IMR-90 (cell line): ENCODE measurements around the gene GNB2. TPM values are rescaled to one million over a fixed set of nuclear protein-coding genes. Genes with fewer than 3 reads are reported as not detected.
A peak's percentile ranks its signal among the peaks of the same experiment; 100 is the strongest.

Experiments used
- ATAC-seq: fragments of 200-7000 bp; cut with Tn5 transposase; 2 replicates; pipeline ENCODE4 v1.9.1; 2020; ENCODE audit warnings: low read depth, mild to moderate bottlenecking, moderate library complexity
- BruUV-seq: library from RNA; stranded (reverse); fragments of 400-500 nt; replicated peaks from 2 replicates; lab custom pipeline; 2021; lab: Mats Ljungman, UMichigan
- CTCF ChIA-PET: fragments of 300-600 bp; formaldehyde crosslinking; extraction: SDS; loops from one replicate; lab custom pipeline; 2021; ENCODE audit warnings: antibody characterized with exemption; lab: Yijun Ruan, JAX
- POLR2A ChIA-PET: fragments of 300-600 bp; sonication (Branson Sonifier 250); formaldehyde crosslinking; loops from one replicate; lab custom pipeline; 2022; ENCODE audit warnings: antibody characterized with exemption; ENCODE audit not compliant: unreplicated experiment; lab: Charles Lee
- DNase-seq: peaks from one replicate; pipeline ENCODE4 v3.0.0; 2013
- H2AFZ ChIP-seq: replicated peaks from 2 replicates; pipeline ENCODE3; 2013; ENCODE audit warnings: low read length, mild to moderate bottlenecking; ENCODE audit not compliant: poor library complexity
- H2AK5ac ChIP-seq: 2 replicates; pipeline ENCODE4 v1.6.1; 2013; ENCODE audit warnings: low read depth, low read length, inconsistent platforms
- H2AK9ac ChIP-seq: replicated peaks from 2 replicates; pipeline ENCODE3; 2013; ENCODE audit warnings: mild to moderate bottlenecking, low read depth, low read length, moderate library complexity; ENCODE audit not compliant: poor library complexity
- H2BK120ac ChIP-seq: 2 replicates; pipeline ENCODE4 v1.6.1; 2013; ENCODE audit warnings: low read depth, low read length, inconsistent platforms
- H2BK15ac ChIP-seq: 3 replicates; pipeline ENCODE4 v1.6.1; 2013; ENCODE audit warnings: low read depth, low read length, inconsistent platforms
- H2BK20ac ChIP-seq: 2 replicates; pipeline ENCODE4 v1.6.1; 2013; ENCODE audit warnings: low read depth, mild to moderate bottlenecking, inconsistent platforms, low read length, moderate library complexity
- H2BK5ac ChIP-seq: 2 replicates; pipeline ENCODE4 v1.6.1; 2013; ENCODE audit warnings: mild to moderate bottlenecking, low read depth, low read length, inconsistent platforms; ENCODE audit not compliant: poor library complexity, severe bottlenecking
- H3K14ac ChIP-seq: replicated peaks from 2 replicates; pipeline ENCODE4 v1.6.1; 2013; ENCODE audit warnings: low read depth, low read length, inconsistent platforms
- H3K18ac ChIP-seq: 2 replicates; pipeline ENCODE4 v1.6.1; 2013; ENCODE audit warnings: low read depth, low read length, control low read depth
- H3K23ac ChIP-seq: 2 replicates; pipeline ENCODE4 v1.6.1; 2013; ENCODE audit warnings: low read depth, low read length, inconsistent platforms
- H3K27ac ChIP-seq: 2 replicates; pipeline ENCODE4 v1.5.1; 2013; ENCODE audit warnings: mild to moderate bottlenecking, control low read depth, low read length; ENCODE audit not compliant: insufficient read depth
- H3K27me3 ChIP-seq: 2 replicates; pipeline ENCODE4 v1.6.1; 2013; ENCODE audit warnings: low read length; ENCODE audit not compliant: control insufficient read depth, insufficient read depth
- H3K36me3 ChIP-seq: 2 replicates; pipeline ENCODE4 v1.6.1; 2013; ENCODE audit warnings: low read length, mixed read lengths; ENCODE audit not compliant: control insufficient read depth, insufficient read depth
- H3K4ac ChIP-seq: 2 replicates; pipeline ENCODE4 v1.6.1; 2013; ENCODE audit warnings: low read depth, low read length, inconsistent platforms
- H3K4me1 ChIP-seq: 2 replicates; pipeline ENCODE4 v1.6.1; 2013; ENCODE audit warnings: low read length, mixed read lengths; ENCODE audit not compliant: control insufficient read depth, insufficient read depth
- H3K4me2 ChIP-seq: 2 replicates; pipeline ENCODE4 v1.6.1; 2013; ENCODE audit warnings: low read depth, mild to moderate bottlenecking, control low read depth, low read length, moderate library complexity
- H3K4me3 ChIP-seq: 2 replicates; pipeline ENCODE4 v1.5.1; 2013; ENCODE audit warnings: low read depth, mild to moderate bottlenecking, control low read depth, low read length, moderate library complexity; ENCODE audit not compliant: insufficient read depth
- H3K56ac ChIP-seq: 2 replicates; pipeline ENCODE4 v1.6.1; 2013; ENCODE audit warnings: low read length, inconsistent platforms; ENCODE audit not compliant: insufficient read depth; ENCODE audit errors: extremely low read depth
- H3K79me1 ChIP-seq, 2 experiments: 2 replicates each; pipeline ENCODE4 v1.6.1; 2013; ENCODE audit warnings: low read length in 2 of 2, inconsistent platforms in 1 of 2, low read depth in 1 of 2
- H3K9ac ChIP-seq: 2 replicates; pipeline ENCODE4 v1.6.1; 2013; ENCODE audit warnings: low read depth, low read length, control low read depth
- H3K9me1 ChIP-seq: 2 replicates; pipeline ENCODE4 v1.6.1; 2013; ENCODE audit warnings: low read length, inconsistent platforms; ENCODE audit not compliant: insufficient read depth
- H3K9me3 ChIP-seq: 2 replicates; pipeline ENCODE4 v1.6.1; 2013; ENCODE audit warnings: low read length; ENCODE audit not compliant: control insufficient read depth, insufficient read depth
- H4K20me1 ChIP-seq: 2 replicates; pipeline ENCODE4 v1.6.1; 2013; ENCODE audit warnings: low read length, inconsistent platforms; ENCODE audit not compliant: insufficient read depth
- H4K5ac ChIP-seq: 2 replicates; pipeline ENCODE4 v1.6.1; 2013; ENCODE audit warnings: mild to moderate bottlenecking, low read depth, low read length, control low read depth
- H4K8ac ChIP-seq, 2 experiments: 2 replicates each; pipeline ENCODE4 v1.6.1; 2013; ENCODE audit warnings: low read depth in 2 of 2, low read length in 2 of 2, control low read depth in 1 of 2, inconsistent platforms in 1 of 2
- H4K91ac ChIP-seq: 2 replicates; pipeline ENCODE4 v1.6.1; 2013; ENCODE audit warnings: low read depth, low read length, inconsistent platforms; ENCODE audit not compliant: insufficient read depth
- POLR2A ChIP-seq: IDR thresholded peaks from 2 replicates; pipeline ENCODE4 v1.6.1; 2012; ENCODE audit warnings: mild to moderate bottlenecking, low read depth, low read length
- WGBS, 2 experiments: methylation state at CpG; one replicate each; pipeline versions ENCODE4 v1.1.5 to v1.1.7; 2013; ENCODE audit warnings: missing lambda C conversion rate in 2 of 2; ENCODE audit not compliant: insufficient read length in 1 of 2; ENCODE audit errors: extremely low coverage in 2 of 2; 5-methylcytosine and 5-hydroxymethylcytosine counted together
- dilution Hi-C: fragments of 300-500 bp; cut with HindIII; formaldehyde crosslinking; loops from one replicate; pipeline ENCODE4 v1.14.3; 2018; ENCODE audit warnings: low sequenced_read_pairs; ENCODE audit not compliant: unreplicated experiment
- in situ Hi-C: fragments of 300-500 bp; cut with MboI; formaldehyde crosslinking; loops from 3 replicates; pipeline ENCODE4 v1.14.3; 2019; ENCODE audit warnings: low sequenced_read_pairs, inconsistent platforms, mixed read lengths
- intact Hi-C: fragments of 100-400 bp; cut with micrococcal nuclease; formaldehyde crosslinking; loops from 2 replicates; pipeline ENCODE4 v1.10.0; 2022
- polyA plus RNA-seq, 3 experiments: library from polyadenylated mRNA; depleted of rRNA; stranded (reverse); fragments of >200 nt; gene quantifications; 2 replicates each; pipeline ENCODE4 v1.2.3, GENCODE V29; 2012; ENCODE audit warnings: low replicate concordance in 1 of 3
- total RNA-seq: library from RNA; depleted of rRNA; stranded (reverse); fragments of >200 nt; gene quantifications from 2 replicates; pipeline ENCODE4 v1.2.3, GENCODE V29; 2012

Gene GNB2
- total and polyA plus RNA-seq, 2 of the 4 experiments (the other 2 are of a cell fraction), result 62.0 to 279 TPM

- Histone ChIP-seq H3K79me1 (peaks cover 13 to 52% of the 10 kb centered on the region in 2 experiments), H3K36me3 (peaks cover 62% of the 10 kb centered on the region), H3K4ac (no peak overlapping the region), H3K4me2 (no peak overlapping the region), H3K9ac (no peak overlapping the region), H2AK9ac (no peak overlapping the region), H2BK5ac (no peak overlapping the region), H4K5ac (no peak overlapping the region), H3K9me3 (no peaks in the 10 kb centered on the region), H4K20me1 (peaks cover 58% of the 10 kb centered on the region), H3K56ac (no peak overlapping the region), H3K9me1 (no peaks in the 10 kb centered on the region), H3K4me3 (no peak overlapping the region), H3K27me3 (no peaks in the 10 kb centered on the region), H2AK5ac (no peak overlapping the region), H3K23ac (no peak overlapping the region), H2BK120ac (no peak overlapping the region), H3K14ac (no peak overlapping the region), H4K91ac (no peak overlapping the region), H3K4me1 (peaks cover 9% of the 10 kb centered on the region), H2AFZ (no peak overlapping the region), H3K27ac (no peak overlapping the region), H4K8ac (no peak overlapping the region), H2BK15ac (no peak overlapping the region), H3K18ac (no peak overlapping the region), H2BK20ac (no peak overlapping the region)
- dilution Hi-C loops, result no loop called here
- in situ Hi-C loops, result loop anchor here (10.0 kb wide), 1 partner anchor 204 kb away; the partner anchor contains the start of gene TSC22D4
- no peak for DNase-seq
- 90% methylated on average over 11 of the region's 35 CpGs; no CpG with 5 or more reads in 1 of the 2 experiments for WGBS, 2 experiments
- TSS peak; percentile 94 for BruUV-seq
- intact Hi-C loops, result no loop called here
- ATAC-seq, result no peak
- POLR2A ChIA-PET, result no interaction called here
- CTCF ChIA-PET, result no interaction called here
- TF ChIP-seq POLR2A, result no peak
These were observed 4.9 kb downstream of the GNB2 start for GRCh38 chr7:100678291-100678984.
